ENCODE data around the gene USP37. TPM values are rescaled to one million over a fixed set of nuclear protein-coding genes. Genes with fewer than 3 reads are reported as not detected.
A peak's percentile ranks its signal among the peaks of the same experiment; 100 is the strongest.

USP37 gene
- total and polyA plus RNA-seq, 4 experiments from 2014 or later = 8.5 to 29.1 (median 19.6) TPM

- Mint-ChIP-seq H3K27me3 (no peaks in the 10 kb centered on the region), H3K4me3 (peak overlapping the region in 1 of 8 donors; percentile 53), H3K4me1 (peaks cover 0 to 3% (median under 1%) of the 10 kb centered on the region in 4 donors), H3K9me3 (peaks cover 0 to 2% (median 0%) of the 10 kb centered on the region in 8 donors), H3K27ac (peak overlapping the region in 1 of 7 donors; percentile 3), H3K36me3 (no peaks in the 10 kb centered on the region)
- Histone ChIP-seq H3K4me1 (ENCODE audit: insufficient read depth, low read length) (no peaks in the 10 kb centered on the region), H3K36me3 (ENCODE audit: insufficient read depth, low read length) (no peaks in the 10 kb centered on the region), H3K4me3 (ENCODE audit: low read length in 2 of 2) (no peak overlapping the region), H3K27ac (ENCODE audit: low read depth, low read length) (no peak overlapping the region), H3K27me3 (ENCODE audit: insufficient read depth, low read length) (no peaks in the 10 kb centered on the region), H3K9me3 (ENCODE audit: control insufficient read depth in 1 of 2, low read length in 2 of 2) (no peaks in the 10 kb centered on the region)
- ChIA-PET POLR2A (ENCODE audit: partially characterized antibody) (no interaction called here), CTCF (ENCODE audit: partially characterized antibody) (no interaction called here)
- no peak for DNase-seq
- intact Hi-C loops (cut with micrococcal nuclease) = no loop called here
These were observed 132.9 kb downstream of the USP37 start for GRCh38 chr2:218435003-218435982.

GRCh38 chr2:218434456-218434855 is 133.7 kb downstream of the USP37 start:
- no peak overlapping the region for H3K4me3 ChIP-seq (ENCODE audit: low read length in 2 of 2)
- ChIA-PET POLR2A (ENCODE audit: partially characterized antibody) (no interaction called here), CTCF (ENCODE audit: partially characterized antibody) (interaction anchor here (0.9 kb wide), 1 partner anchor 32 kb away, joined by 3 read pairs; no protein-coding TSS in a partner anchor)
- H3K36me3 Mint-ChIP-seq = no peaks in the 10 kb centered on the region
- peaks cover 0 to 3% (median 0%) of the 10 kb centered on the region in 4 donors for H3K4me1 Mint-ChIP-seq
- no peak for DNase-seq
- no peak overlapping the region for H3K27ac Mint-ChIP-seq
- H3K9me3 Mint-ChIP-seq = peaks cover 0 to 2% (median 0%) of the 10 kb centered on the region in 8 donors
- no peaks in the 10 kb centered on the region for H3K9me3 ChIP-seq (ENCODE audit: control insufficient read depth in 1 of 2, low read length in 2 of 2)
- intact Hi-C loops (cut with micrococcal nuclease) = no loop called here
- no peaks in the 10 kb centered on the region for H3K4me1 ChIP-seq (ENCODE audit: insufficient read depth, low read length)
- H3K27ac ChIP-seq (ENCODE audit: low read depth, low read length) = no peak overlapping the region
- no peaks in the 10 kb centered on the region for H3K27me3 ChIP-seq (ENCODE audit: insufficient read depth, low read length)
- no peaks in the 10 kb centered on the region for H3K27me3 Mint-ChIP-seq
- H3K4me3 Mint-ChIP-seq = no peak overlapping the region
- H3K36me3 ChIP-seq (ENCODE audit: insufficient read depth, low read length) = no peaks in the 10 kb centered on the region

GRCh38 chr2:218432676-218433365 is 135.3 kb downstream of the USP37 start:
- ChIA-PET POLR2A (ENCODE audit: partially characterized antibody) (no interaction called here), CTCF (ENCODE audit: partially characterized antibody) (no interaction called here)
- H3K27me3 ChIP-seq (ENCODE audit: insufficient read depth, low read length) = no peaks in the 10 kb centered on the region
- no peak overlapping the region for H3K27ac ChIP-seq (ENCODE audit: low read depth, low read length)
- Mint-ChIP-seq H3K4me3 (no peak overlapping the region), H3K36me3 (no peaks in the 10 kb centered on the region), H3K27ac (no peak overlapping the region), H3K27me3 (no peaks in the 10 kb centered on the region), H3K9me3 (no peaks in the 10 kb centered on the region), H3K4me1 (peaks cover 0 to 3% (median 0%) of the 10 kb centered on the region in 4 donors)
- no peak overlapping the region for H3K4me3 ChIP-seq (ENCODE audit: low read length in 2 of 2)
- no peaks in the 10 kb centered on the region for H3K36me3 ChIP-seq (ENCODE audit: insufficient read depth, low read length)
- intact Hi-C loops (cut with micrococcal nuclease) = no loop called here
- DNase-seq = no peak
- H3K4me1 ChIP-seq (ENCODE audit: insufficient read depth, low read length) = no peaks in the 10 kb centered on the region
- no peaks in the 10 kb centered on the region for H3K9me3 ChIP-seq (ENCODE audit: control insufficient read depth in 1 of 2, low read length in 2 of 2)

- no peak for DNase-seq
- CTCF ChIA-PET (ENCODE audit: partially characterized antibody) = interaction anchor here (0.7 to 0.9 kb wide), 2 partner anchors 14 to 256 kb away, joined by 4 read pairs; no protein-coding TSS in a partner anchor
- intact Hi-C loops (cut with micrococcal nuclease) = no loop called here
These were observed 136.3 kb downstream of the USP37 start for GRCh38 chr2:218431878-218432277.

GRCh38 chr2:218430721-218431120 is 137.4 kb downstream of the USP37 start:
- CTCF ChIA-PET (ENCODE audit: partially characterized antibody) = interaction anchor here (1.2 to 1.9 kb wide), 3 partner anchors 12 to 32 kb away, joined by 3 to 4 read pairs (median 3); no protein-coding TSS in a partner anchor
- Histone ChIP-seq H3K9me3 (ENCODE audit: control insufficient read depth in 1 of 2, low read length in 2 of 2) (no peaks in the 10 kb centered on the region), H3K4me1 (ENCODE audit: insufficient read depth, low read length) (no peaks in the 10 kb centered on the region), H3K27ac (ENCODE audit: low read depth, low read length) (no peak overlapping the region), H3K36me3 (ENCODE audit: insufficient read depth, low read length) (no peaks in the 10 kb centered on the region), H3K27me3 (ENCODE audit: insufficient read depth, low read length) (no peaks in the 10 kb centered on the region), H3K4me3 (ENCODE audit: low read length in 2 of 2) (no peak overlapping the region)
- intact Hi-C loops (cut with micrococcal nuclease) = no loop called here
- Mint-ChIP-seq H3K27me3 (no peaks in the 10 kb centered on the region), H3K4me1 (peaks cover 0 to 3% (median 0%) of the 10 kb centered on the region in 4 donors), H3K9me3 (no peaks in the 10 kb centered on the region), H3K36me3 (no peaks in the 10 kb centered on the region), H3K4me3 (no peak overlapping the region), H3K27ac (no peak overlapping the region)
- POLR2A ChIA-PET (ENCODE audit: partially characterized antibody) = no interaction called here
- no peak for DNase-seq

More at GRCh38 chr2:218431878-218432277, 136.3 kb downstream of the USP37 start:
- POLR2A ChIA-PET (ENCODE audit: partially characterized antibody) = no interaction called here
- no peak overlapping the region for H3K4me3 Mint-ChIP-seq
- peaks cover 0 to 3% (median 0%) of the 10 kb centered on the region in 4 donors for H3K4me1 Mint-ChIP-seq
- no peaks in the 10 kb centered on the region for H3K27me3 Mint-ChIP-seq
- Histone ChIP-seq H3K36me3 (ENCODE audit: insufficient read depth, low read length) (no peaks in the 10 kb centered on the region), H3K4me1 (ENCODE audit: insufficient read depth, low read length) (no peaks in the 10 kb centered on the region), H3K27ac (ENCODE audit: low read depth, low read length) (no peak overlapping the region), H3K9me3 (ENCODE audit: control insufficient read depth in 1 of 2, low read length in 2 of 2) (no peaks in the 10 kb centered on the region), H3K27me3 (ENCODE audit: insufficient read depth, low read length) (no peaks in the 10 kb centered on the region), H3K4me3 (ENCODE audit: low read length in 2 of 2) (no peak overlapping the region)
- no peaks in the 10 kb centered on the region for H3K36me3 Mint-ChIP-seq
- no peaks in the 10 kb centered on the region for H3K9me3 Mint-ChIP-seq
- H3K27ac Mint-ChIP-seq = no peak overlapping the region

- POLR2A ChIA-PET (ENCODE audit: partially characterized antibody) = no interaction called here
- H3K4me1 Mint-ChIP-seq = peaks cover 0 to 3% (median 0%) of the 10 kb centered on the region in 4 donors
- no peak for DNase-seq
- H3K27me3 ChIP-seq (ENCODE audit: insufficient read depth, low read length) = no peaks in the 10 kb centered on the region
- no peaks in the 10 kb centered on the region for H3K27me3 Mint-ChIP-seq
- no peaks in the 10 kb centered on the region for H3K9me3 Mint-ChIP-seq
- no peaks in the 10 kb centered on the region for H3K36me3 Mint-ChIP-seq
- no peak overlapping the region for H3K4me3 ChIP-seq (ENCODE audit: low read length in 2 of 2)
- H3K27ac ChIP-seq (ENCODE audit: low read depth, low read length) = no peak overlapping the region
- H3K36me3 ChIP-seq (ENCODE audit: insufficient read depth, low read length) = no peaks in the 10 kb centered on the region
- H3K4me1 ChIP-seq (ENCODE audit: insufficient read depth, low read length) = no peaks in the 10 kb centered on the region
- intact Hi-C loops (cut with micrococcal nuclease) = no loop called here
- CTCF ChIA-PET (ENCODE audit: partially characterized antibody) = interaction anchor here (1.2 to 1.9 kb wide), 3 partner anchors 12 to 33 kb away, joined by 3 to 4 read pairs (median 3); no protein-coding TSS in a partner anchor
- H3K27ac Mint-ChIP-seq = peak overlapping the region in 1 of 7 donors; percentile 20
- H3K9me3 ChIP-seq (ENCODE audit: control insufficient read depth in 1 of 2, low read length in 2 of 2) = no peaks in the 10 kb centered on the region
- no peak overlapping the region for H3K4me3 Mint-ChIP-seq
These were observed 138.0 kb downstream of the USP37 start for GRCh38 chr2:218429911-218430692.
